GM18517 (cell line): ENCODE data around the gene SCUBE1.
"Not testable (repeated sequence)": the region's sequence is repeated elsewhere in the genome, so short reads cannot be mapped to it uniquely, and the experiment has no call there.

ENCODE experiments used
- ATAC-seq: cut with Tn5 transposase; IDR thresholded peaks from one replicate; pipeline ENCODE4 v1.9.1; 2021; ENCODE audit warnings: mild to moderate bottlenecking, moderate library complexity; ENCODE audit not compliant: unreplicated experiment

Gene SCUBE1

DNA sequence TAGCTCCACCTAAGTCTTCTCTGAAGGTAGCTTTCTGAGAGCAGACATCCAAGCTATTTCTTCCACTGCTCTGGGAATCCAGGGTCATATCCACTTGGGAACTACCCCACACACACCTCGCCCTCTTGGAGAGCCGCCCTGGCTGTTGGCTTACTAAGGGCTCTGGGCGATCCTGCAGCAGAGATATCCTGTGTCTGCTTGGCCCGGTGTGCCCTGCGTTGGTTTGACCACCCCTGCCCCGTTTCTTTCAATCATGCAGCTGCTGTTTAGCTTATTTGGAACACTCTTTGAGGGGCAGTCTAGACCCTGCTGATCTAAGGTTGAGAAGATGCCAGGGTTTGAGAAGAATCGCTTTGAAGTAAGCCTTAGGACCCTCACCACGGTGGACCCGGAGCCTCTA lies 17.4 kb upstream of the SCUBE1 start:
- ATAC-seq: no peak

DNA sequence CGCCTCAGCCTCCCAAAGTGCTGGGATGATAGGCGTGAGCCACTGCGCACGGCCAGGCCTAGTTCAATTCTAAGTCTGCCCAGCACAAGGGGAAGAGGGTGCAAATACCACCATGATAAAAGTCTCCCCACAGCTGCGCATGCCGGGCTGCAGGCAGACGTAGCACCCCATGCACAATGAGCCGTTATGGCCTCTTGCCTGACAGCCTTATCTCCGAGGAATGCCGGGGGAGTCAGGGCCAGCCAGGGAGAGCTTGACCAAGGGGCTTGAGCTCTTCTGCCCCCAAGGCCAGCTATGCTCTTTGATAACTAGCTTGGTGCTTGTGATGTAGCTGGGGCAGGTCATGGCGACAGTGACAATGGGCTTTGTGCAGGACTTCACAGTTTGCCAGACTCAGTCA lies 13.7 kb upstream of the SCUBE1 start:
- ATAC-seq: no peak

GRCh38 chr22:43355688-43356087 lies 12.5 kb upstream of the SCUBE1 start:
- not testable (repeated sequence) for ATAC-seq

GRCh38 chr22:43351966-43352345 lies 8.8 kb upstream of the SCUBE1 start:
- no peak for ATAC-seq

- ATAC-seq: no peak
Observed at GRCh38 chr22:43349636-43350035, 6.5 kb upstream of the SCUBE1 start.

DNA sequence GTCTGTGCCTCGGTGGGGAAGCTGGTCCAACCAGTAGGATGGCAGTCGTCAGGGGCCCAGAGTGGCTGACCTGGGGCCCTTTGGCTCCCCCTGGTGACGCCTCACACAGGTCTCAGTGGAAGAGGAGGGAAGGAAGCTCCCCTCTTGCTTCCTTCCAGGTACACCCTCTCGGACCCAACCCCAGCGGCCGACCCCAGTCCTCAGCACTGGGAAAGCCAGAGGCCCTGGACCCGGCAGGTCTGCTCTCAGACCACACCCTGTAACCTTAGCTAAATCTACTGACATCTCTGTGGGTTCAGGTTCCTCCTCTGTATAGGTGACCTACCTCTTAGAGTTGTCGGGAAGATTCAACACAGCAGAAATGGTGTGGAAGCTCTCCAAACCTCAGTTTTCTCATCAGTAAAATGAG lies 3.4 kb upstream of the SCUBE1 start:
- ATAC-seq: no peak

DNA sequence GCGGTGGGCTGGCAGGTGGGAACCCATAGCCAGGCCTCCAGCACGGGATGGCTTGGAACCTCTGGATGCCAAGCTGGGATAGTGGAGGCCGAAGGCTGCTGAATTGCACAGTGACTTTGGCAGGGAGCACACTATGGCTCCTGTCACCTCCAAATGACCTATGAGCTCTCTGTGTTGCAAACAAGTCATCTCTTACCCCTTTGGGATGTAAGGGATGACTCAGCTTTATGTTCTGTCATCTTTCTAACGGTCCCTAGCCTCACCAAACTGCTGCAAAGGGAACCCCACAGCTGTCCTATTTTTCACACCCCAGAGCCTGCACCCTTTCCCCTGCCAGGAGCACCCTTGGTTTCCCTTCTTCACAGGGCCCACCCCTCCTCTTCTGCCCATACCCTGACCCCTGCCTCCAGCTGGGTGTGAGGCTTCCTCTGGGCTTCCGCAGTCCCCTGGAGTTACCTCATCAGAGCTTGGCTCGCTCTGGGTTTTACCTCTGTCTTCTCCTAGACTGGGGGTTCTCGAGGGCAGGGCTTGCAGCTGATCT lies 2.7 kb upstream of the SCUBE1 start:
- ATAC-seq: no peak

DNA sequence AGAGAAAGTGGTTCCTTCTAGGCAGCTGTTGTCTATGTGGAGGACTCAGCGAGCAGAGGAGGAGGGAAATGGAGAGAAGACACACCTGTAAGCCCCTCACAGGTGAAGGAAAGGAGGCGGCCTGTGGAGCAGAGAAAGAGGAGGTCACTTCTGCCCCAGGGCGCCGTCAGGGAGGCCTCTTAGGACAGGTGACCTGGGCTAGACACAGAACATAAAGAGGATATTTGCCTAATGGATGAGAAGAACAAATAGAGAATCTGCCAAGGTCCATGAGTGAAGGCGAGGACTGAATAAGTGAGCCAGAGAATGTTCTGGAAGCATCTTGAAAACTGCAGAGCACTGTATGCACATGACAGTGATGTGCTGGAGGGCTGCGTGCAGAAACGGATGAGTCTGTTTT lies 2.2 kb upstream of the SCUBE1 start:
- ATAC-seq: no peak

DNA sequence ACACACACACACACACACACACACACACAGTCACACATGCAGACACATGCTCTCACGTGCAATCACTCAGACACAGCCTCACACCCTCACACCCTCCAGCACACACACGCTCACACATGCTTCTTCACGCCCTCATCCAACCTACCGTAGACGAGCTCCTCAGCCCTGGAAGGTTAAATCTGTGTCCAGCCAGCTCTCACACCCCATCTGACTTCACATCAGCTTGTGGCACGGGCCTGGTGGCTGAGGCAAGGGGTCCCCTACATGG lies 1.3 kb upstream of the SCUBE1 start:
- ATAC-seq: no peak

- no peak for ATAC-seq
Observed at GRCh38 chr22:43343670-43344519, 723 bp upstream of the SCUBE1 start.

DNA sequence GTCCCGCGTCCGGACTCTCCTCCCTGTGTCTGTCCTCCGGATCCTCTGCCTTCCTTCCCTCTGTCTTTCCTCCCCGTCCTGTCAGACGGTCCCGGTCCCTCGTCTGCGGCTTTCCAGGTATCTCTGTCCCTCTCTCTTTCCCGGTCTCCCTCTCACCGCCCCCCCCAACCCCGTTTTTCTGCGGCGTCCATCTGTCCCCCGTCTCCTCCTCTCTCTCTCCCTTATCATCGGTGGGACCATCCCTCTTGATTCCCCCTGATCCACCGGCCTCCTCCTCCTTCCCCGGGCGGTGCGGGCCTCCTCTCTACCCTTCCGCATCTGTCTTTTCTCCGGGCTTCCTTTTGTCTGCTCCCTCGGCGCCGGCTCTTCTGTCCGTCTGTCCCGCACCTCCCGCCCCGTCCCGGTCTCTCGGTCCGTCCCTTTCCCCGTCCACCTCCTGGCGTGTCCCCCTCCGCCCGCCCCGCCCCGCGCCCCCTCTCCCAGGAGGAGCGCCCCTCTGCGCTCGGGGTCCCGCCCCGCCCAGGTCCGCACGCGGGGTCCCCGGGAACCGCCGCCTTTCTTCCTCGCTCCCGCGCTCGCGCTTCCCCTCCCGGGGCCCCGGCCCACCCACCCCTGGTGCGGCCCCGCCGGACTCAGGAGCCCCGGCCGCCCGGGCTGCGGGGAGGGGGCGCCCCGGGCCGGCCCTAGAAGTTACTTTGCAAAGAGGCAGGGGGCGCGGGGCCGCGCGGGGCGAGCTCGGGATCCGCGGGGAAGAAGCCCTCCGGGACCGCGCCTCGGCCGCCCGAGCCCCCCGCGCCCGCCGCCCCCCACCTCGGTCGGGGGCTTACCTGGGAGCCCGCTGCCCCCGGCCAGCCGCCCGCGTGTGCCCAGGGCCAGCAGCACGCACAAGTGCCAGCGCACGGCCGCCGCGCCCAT lies 568 bp downstream of the SCUBE1 start:
- ATAC-seq: no peak

GRCh38 chr22:43341565-43341964 lies 1.6 kb downstream of the SCUBE1 start:
- ATAC-seq: no peak

DNA sequence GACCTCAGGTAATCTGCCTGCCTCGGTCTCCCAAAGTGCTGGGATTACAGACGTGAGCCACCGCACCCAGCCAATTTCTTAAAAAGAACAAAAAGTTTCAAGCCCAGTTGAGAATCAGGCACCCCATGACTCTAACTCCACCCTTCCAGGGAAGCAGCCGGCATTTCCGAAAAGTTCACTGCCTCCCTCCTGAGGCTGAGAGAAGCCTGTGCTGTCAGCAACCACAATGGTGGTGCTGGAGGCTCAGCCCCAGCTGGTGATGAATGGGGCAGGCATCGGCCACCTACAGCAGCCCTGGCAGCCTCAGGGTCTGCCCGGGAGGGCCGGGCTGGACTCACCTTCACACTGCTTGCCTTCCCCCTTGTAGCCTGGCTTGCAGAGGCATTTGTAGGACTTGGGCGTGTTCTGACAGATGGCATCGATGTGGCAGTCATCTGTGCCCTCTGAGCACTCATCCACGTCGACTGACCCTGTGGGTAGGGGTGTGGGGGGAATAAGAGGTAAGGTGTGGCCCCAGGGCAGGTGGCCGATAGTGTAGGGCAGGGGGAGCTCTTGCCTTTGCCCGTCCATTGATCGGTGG lies 4.3 kb downstream of the SCUBE1 start:
- ATAC-seq: no peak

- ATAC-seq: no peak
Observed at GRCh38 chr22:43337946-43338345, 5.2 kb downstream of the SCUBE1 start.

GRCh38 chr22:43337385-43337784 lies 5.8 kb downstream of the SCUBE1 start:
- no peak for ATAC-seq

- no peak for ATAC-seq
Observed at GRCh38 chr22:43334378-43334777, 8.8 kb downstream of the SCUBE1 start.

- no peak for ATAC-seq
Observed at GRCh38 chr22:43333978-43334377, 9.2 kb downstream of the SCUBE1 start.

DNA sequence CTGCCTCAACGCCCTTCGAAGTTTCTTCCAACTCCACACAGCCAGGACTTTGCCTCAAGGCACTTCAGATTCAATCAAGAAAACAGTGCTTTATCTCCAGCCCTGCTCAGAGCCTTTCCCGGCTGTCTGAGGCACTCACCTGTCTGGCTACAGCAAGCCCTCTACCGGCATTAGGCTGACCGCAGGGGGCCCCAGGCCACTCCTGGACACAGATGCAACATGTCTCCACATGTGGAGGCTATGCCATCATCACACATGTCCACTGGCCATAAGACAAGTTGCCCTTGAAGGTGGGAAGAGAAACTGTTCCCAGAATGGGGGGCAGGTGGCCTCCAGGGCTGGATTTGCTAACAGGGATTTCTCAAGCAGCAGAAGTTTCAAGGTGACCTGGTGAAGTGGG lies 10.0 kb downstream of the SCUBE1 start:
- ATAC-seq: no peak

DNA sequence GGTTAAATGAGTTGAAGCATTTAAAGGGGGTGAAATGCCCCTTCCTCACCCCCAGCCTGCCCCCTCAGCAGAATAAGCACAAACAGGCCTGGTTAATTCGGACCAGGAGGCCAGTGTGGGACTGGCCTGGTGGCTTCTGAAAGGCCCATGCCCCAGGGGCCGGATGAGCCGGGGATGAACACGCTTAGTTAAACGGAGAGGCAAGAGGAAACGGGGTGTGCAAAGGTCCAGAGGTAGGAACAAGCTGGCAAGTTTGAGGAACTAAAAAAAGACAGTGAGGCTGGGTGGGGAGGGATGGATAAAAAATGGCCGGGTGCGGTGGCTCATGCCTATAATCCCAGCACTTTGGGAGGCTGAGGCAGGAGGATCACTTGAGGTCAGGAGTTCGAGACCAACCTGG lies 11.5 kb downstream of the SCUBE1 start:
- ATAC-seq: no peak

- no peak for ATAC-seq
Observed at GRCh38 chr22:43331069-43331451, 12.1 kb downstream of the SCUBE1 start.

DNA sequence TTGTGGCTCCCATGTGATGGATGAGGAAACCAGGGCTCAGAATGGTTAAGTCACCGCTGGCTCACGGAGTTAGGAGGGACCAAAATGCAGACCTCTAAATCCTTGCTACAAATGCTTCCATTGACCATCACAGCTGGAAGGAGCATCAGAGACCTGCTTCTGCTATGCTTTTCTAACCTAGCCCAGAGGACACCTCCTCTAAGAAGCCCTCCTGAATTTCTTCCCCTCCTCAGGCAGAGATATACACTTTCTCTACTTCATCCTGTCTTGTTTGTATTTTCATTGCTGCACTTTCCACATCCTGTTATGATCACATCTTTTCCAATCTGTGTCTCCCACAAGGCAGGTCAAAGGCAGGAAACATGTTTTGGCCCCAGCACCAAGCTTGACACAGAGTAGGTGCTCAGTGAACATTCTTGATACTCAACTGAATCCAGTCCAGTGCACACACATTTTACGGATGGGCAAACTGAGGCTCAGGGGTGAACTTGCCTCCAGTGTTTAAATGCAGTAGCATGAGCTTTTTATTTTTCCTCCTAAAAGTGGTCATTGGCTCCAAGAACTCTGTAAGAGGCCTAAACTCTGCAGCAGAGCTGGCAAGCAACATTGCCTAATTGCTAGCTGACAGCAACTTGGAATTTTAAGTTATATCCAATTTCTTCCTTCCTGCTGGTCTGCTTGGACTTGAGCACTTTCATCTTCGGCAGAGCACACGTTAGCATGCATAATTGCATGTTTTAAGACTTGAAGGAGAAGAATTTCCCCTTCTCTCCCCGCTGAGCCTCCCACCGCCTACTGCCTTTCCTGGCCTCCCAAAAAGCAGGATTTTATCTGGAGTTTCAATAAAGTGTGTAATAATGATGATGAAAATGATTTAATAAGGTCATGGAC lies 12.7 kb downstream of the SCUBE1 start:
- no peak for ATAC-seq
